Frontal cortex (tissue), 4 donors: ENCODE measurements around the gene SAA1. TPM values are rescaled to one million over a fixed set of nuclear protein-coding genes. Genes with fewer than 3 reads are reported as not detected.
"Not testable (repeated sequence)": the region's sequence is repeated elsewhere in the genome, so short reads cannot be mapped to it uniquely, and the experiment has no call there.

ENCODE experiments used
- DNase-seq, 2 donors: peaks; one replicate each; pipeline ENCODE4 v3.0.0; 2012; ENCODE audit warnings: low spot score in 2 of 2
- FAIRE-seq: peaks from 2 replicates; lab custom pipeline; 2012; peaks lifted over from hg19 to GRCh38; lab: Jason Lieb, UNC
- total RNA-seq: library from RNA; depleted of rRNA; stranded (reverse); fragments of >200 nt; gene quantifications from one replicate; pipeline ENCODE4 v1.2.3, GENCODE V29; 2014
- donor health status: control.
- donor health status: control.
- donor health status: control.

The SAA1 gene
- total RNA-seq = not detected

GRCh38 chr11:18265949-18266348 is at the start of gene SAA1:
Gene SAA1 (plus strand): TSS chr11:18266264. CDS start chr11:18266888, 624 bp downstream.
- FAIRE-seq = no peak

GRCh38 chr11:18221274-18221876 is 44.7 kb upstream of the SAA1 start:
- FAIRE-seq (no peak), DNase-seq (no peak)

More at GRCh38 chr11:18265949-18266348, at the start of gene SAA1:
- no peak for DNase-seq

- FAIRE-seq = no peak
- DNase-seq = no peak
Measured at GRCh38 chr11:18222814-18223421, 43.1 kb upstream of the SAA1 start.

- DNase-seq (no peak), FAIRE-seq (no peak)
Measured at GRCh38 chr11:18223591-18224387, 42.3 kb upstream of the SAA1 start.

- FAIRE-seq (no peak), DNase-seq (no peak)
Measured at GRCh38 chr11:18225913-18226312, 40.2 kb upstream of the SAA1 start.

- DNase-seq (no peak), FAIRE-seq (no peak)
Measured at GRCh38 chr11:18229501-18229900, 36.6 kb upstream of the SAA1 start.

GRCh38 chr11:18230859-18231258 is 35.2 kb upstream of the SAA1 start:
- FAIRE-seq (no peak), DNase-seq (no peak)

GRCh38 chr11:18233912-18234311 is 32.2 kb upstream of the SAA1 start:
- FAIRE-seq = no peak
- DNase-seq = no peak

- no peak for FAIRE-seq
- DNase-seq = no peak
Measured at GRCh38 chr11:18235394-18236334, 30.4 kb upstream of the SAA1 start.

- DNase-seq = no peak
- FAIRE-seq = no peak
Measured at GRCh38 chr11:18236664-18237356, 29.3 kb upstream of the SAA1 start, which contains the start of gene SAA4. Gene SAA4 (minus strand): TSS chr11:18236802. CDS start chr11:18235926, 876 bp downstream.

GRCh38 chr11:18239655-18240054 is 26.4 kb upstream of the SAA1 start:
- FAIRE-seq (no peak), DNase-seq (no peak)

- FAIRE-seq = no peak
- no peak for DNase-seq
Measured at GRCh38 chr11:18243783-18244362, 22.2 kb upstream of the SAA1 start.

- FAIRE-seq (no peak), DNase-seq (no peak)
Measured at GRCh38 chr11:18245396-18245795, 20.7 kb upstream of the SAA1 start.

GRCh38 chr11:18246379-18247190 is 19.5 kb upstream of the SAA1 start:
- FAIRE-seq, DNase-seq: not testable (repeated sequence)

GRCh38 chr11:18247191-18247581 is 18.9 kb upstream of the SAA1 start:
- FAIRE-seq, DNase-seq: not testable (repeated sequence)

GRCh38 chr11:18248561-18248960 is 17.5 kb upstream of the SAA1 start, which contains the start of gene SAA2:
Gene SAA2 (minus strand): TSS chr11:18248668. CDS start chr11:18248011, 657 bp downstream.
- no peak for FAIRE-seq
- DNase-seq = no peak

- DNase-seq (no peak), FAIRE-seq (no peak)
Measured at GRCh38 chr11:18253233-18253632, 12.8 kb upstream of the SAA1 start.

- no peak for DNase-seq
- no peak for FAIRE-seq
Measured at GRCh38 chr11:18253778-18254338, 12.2 kb upstream of the SAA1 start.
